Natural killer cell treated with Interleukin-12 subunit alpha and Interleukin-12 subunit beta and Interleukin-15 and Interleukin-18, amount 100 ng/mL, for 72 hours (primary cell): ENCODE data around the gene ZNF200. TPM values are rescaled to one million over a fixed set of nuclear protein-coding genes. Genes with fewer than 3 reads are reported as not detected.
"Not testable (repeated sequence)": the region's sequence is repeated elsewhere in the genome, so short reads cannot be mapped to it uniquely, and the experiment has no call there.

ENCODE experiments used
- ATAC-seq, 2 donors: fragments of 150-1000 bp; cut with Tn5 transposase in 1 of 2; sonication (Bioruptor Pico), chemical (Tn5 transposase) in 1 of 2; 2 replicates each; pipeline ENCODE4 v1.10.0; 2021
- DNase-seq: peaks from one replicate; pipeline ENCODE4 v3.0.0; 2022; ENCODE audit warnings: low spot score
- H3K27ac Mint-ChIP-seq, 2 donors: 1 replicate in 1 of 2; 2 replicates in 1 of 2; pipeline ENCODE4 v1.8.0; 2022; ENCODE audit warnings: mixed read lengths in 2 of 2, mild to moderate bottlenecking in 1 of 2, moderate library complexity in 1 of 2
- H3K27me3 Mint-ChIP-seq, 2 donors: 1 replicate in 1 of 2; 2 replicates in 1 of 2; pipeline ENCODE4 v1.8.0; 2022; ENCODE audit warnings: mixed read lengths in 2 of 2
- H3K36me3 Mint-ChIP-seq: one replicate; pipeline ENCODE4 v1.8.0; 2022; ENCODE audit warnings: mixed read lengths
- H3K4me1 Mint-ChIP-seq, 2 donors: 1 replicate in 1 of 2; 2 replicates in 1 of 2; pipeline ENCODE4 v1.8.0; 2022; ENCODE audit warnings: low read depth in 2 of 2, mixed read lengths in 2 of 2, mild to moderate bottlenecking in 1 of 2
- H3K4me3 Mint-ChIP-seq: one replicate; pipeline ENCODE4 v1.8.0; 2022; ENCODE audit warnings: mixed read lengths
- H3K9me3 Mint-ChIP-seq: 2 replicates; pipeline ENCODE4 v1.8.0; 2022; ENCODE audit warnings: mixed read lengths
- total RNA-seq, 2 donors: library from RNA; stranded (reverse); gene quantifications; one replicate each; pipeline ENCODE4 v1.2.3, GENCODE V29; 2022

The ZNF200 gene
- total RNA-seq, 2 donors from 2014 or later = 16.6 to 18.9 TPM

- Mint-ChIP-seq H3K27me3 (peaks cover 42 to 63% of the 10 kb centered on the region in 2 donors), H3K36me3 (peaks cover 5% of the 10 kb centered on the region), H3K4me3 (peak within 1 kb of the TSS; percentile 75), H3K4me1 (peaks cover 43 to 54% of the 10 kb centered on the region in 2 donors), H3K27ac (peak within 1 kb of the TSS; percentile 77 to 84), H3K9me3 (no peaks in the 10 kb centered on the region)
- ATAC-seq (peak; percentile 18 to 60), DNase-seq (no peak)
Measured at GRCh38 chr16:3187798-3188674, 46.9 kb downstream of the ZNF200 start, which contains the start of gene OR1F1. TSS of gene OR1F1 (plus strand) at chr16:3188204.

GRCh38 chr16:3186946-3187690 is 47.8 kb downstream of the ZNF200 start:
- no peaks in the 10 kb centered on the region for H3K9me3 Mint-ChIP-seq
- peaks cover 5% of the 10 kb centered on the region for H3K36me3 Mint-ChIP-seq
- H3K4me1 Mint-ChIP-seq = peaks cover 47 to 60% of the 10 kb centered on the region in 2 donors
- H3K4me3 Mint-ChIP-seq = peak overlapping the region; percentile 75
- H3K27ac Mint-ChIP-seq = peak overlapping the region; percentile 57 to 84
- peaks cover 44 to 69% of the 10 kb centered on the region in 2 donors for H3K27me3 Mint-ChIP-seq
- DNase-seq = no peak
- ATAC-seq = no peak

GRCh38 chr16:3183445-3184139 is 51.4 kb downstream of the ZNF200 start:
- Mint-ChIP-seq H3K4me3 (peak overlapping the region; percentile 77), H3K36me3 (peaks cover 5% of the 10 kb centered on the region), H3K4me1 (peaks cover 28 to 34% of the 10 kb centered on the region in 2 donors), H3K27ac (peak overlapping the region; percentile 79 to 88), H3K27me3 (peaks cover 45 to 68% of the 10 kb centered on the region in 2 donors), H3K9me3 (no peaks in the 10 kb centered on the region)
- ATAC-seq = no peak
- DNase-seq = no peak

GRCh38 chr16:3182608-3183444 is 52.1 kb downstream of the ZNF200 start:
- peak overlapping the region; percentile 85 for H3K4me3 Mint-ChIP-seq
- ATAC-seq (peak; percentile 78 to 84), DNase-seq (no peak)
- H3K36me3 Mint-ChIP-seq = peaks cover 3% of the 10 kb centered on the region
- H3K4me1 Mint-ChIP-seq = peaks cover 23 to 29% of the 10 kb centered on the region in 2 donors
- no peaks in the 10 kb centered on the region for H3K9me3 Mint-ChIP-seq
- H3K27ac Mint-ChIP-seq = peak overlapping the region; percentile 79 to 80
- H3K27me3 Mint-ChIP-seq = peaks cover 48 to 68% of the 10 kb centered on the region in 2 donors

- Mint-ChIP-seq H3K27ac (peak overlapping the region; percentile 79 to 80), H3K4me1 (peaks cover 19 to 23% of the 10 kb centered on the region in 2 donors), H3K27me3 (peaks cover 50 to 68% of the 10 kb centered on the region in 2 donors), H3K4me3 (peak overlapping the region; percentile 85)
- DNase-seq, ATAC-seq, H3K36me3 Mint-ChIP-seq, H3K9me3 Mint-ChIP-seq: not testable (repeated sequence)
Measured at GRCh38 chr16:3182293-3182607, 52.7 kb downstream of the ZNF200 start.

GRCh38 chr16:3180445-3180878 is 54.5 kb downstream of the ZNF200 start:
- H3K4me3 Mint-ChIP-seq = no peak overlapping the region
- peaks cover 19 to 25% of the 10 kb centered on the region in 2 donors for H3K4me1 Mint-ChIP-seq
- no peaks in the 10 kb centered on the region for H3K36me3 Mint-ChIP-seq
- H3K27ac Mint-ChIP-seq = no peak overlapping the region
- DNase-seq (no peak), ATAC-seq (no peak)
- peaks cover 49 to 64% of the 10 kb centered on the region in 2 donors for H3K27me3 Mint-ChIP-seq
- H3K9me3 Mint-ChIP-seq = no peaks in the 10 kb centered on the region

GRCh38 chr16:3179651-3180050 is 55.3 kb downstream of the ZNF200 start:
- Mint-ChIP-seq H3K4me1 (peaks cover 19 to 27% of the 10 kb centered on the region in 2 donors), H3K36me3 (no peaks in the 10 kb centered on the region), H3K9me3 (no peaks in the 10 kb centered on the region), H3K27ac (no peak overlapping the region), H3K27me3 (peaks cover 49 to 62% of the 10 kb centered on the region in 2 donors), H3K4me3 (no peak overlapping the region)
- ATAC-seq (no peak), DNase-seq (no peak)

- no peak for DNase-seq
- Mint-ChIP-seq H3K27me3 (peaks cover 48 to 49% of the 10 kb centered on the region in 2 donors), H3K27ac (peak overlapping the region in 1 of 2 donors; percentile 41), H3K4me1 (peaks cover 27 to 31% of the 10 kb centered on the region in 2 donors), H3K4me3 (peak overlapping the region; percentile 42), H3K9me3 (no peaks in the 10 kb centered on the region), H3K36me3 (no peaks in the 10 kb centered on the region)
- peak in 1 of 2 donors; percentile 36 for ATAC-seq
Measured at GRCh38 chr16:3175157-3176093, 59.5 kb downstream of the ZNF200 start.

GRCh38 chr16:3174618-3175148 is 60.3 kb downstream of the ZNF200 start:
- peak overlapping the region; percentile 69 to 88 for H3K27ac Mint-ChIP-seq
- peak overlapping the region; percentile 76 for H3K4me3 Mint-ChIP-seq

GRCh38 chr16:3173892-3174617 is 60.9 kb downstream of the ZNF200 start:
- DNase-seq = peak; percentile 62
- no peaks in the 10 kb centered on the region for H3K9me3 Mint-ChIP-seq

More at GRCh38 chr16:3174618-3175148, 60.3 kb downstream of the ZNF200 start:
- H3K4me1 Mint-ChIP-seq = peaks cover 25 to 31% of the 10 kb centered on the region in 2 donors
- ATAC-seq = no peak
- peaks cover 41 to 43% of the 10 kb centered on the region in 2 donors for H3K27me3 Mint-ChIP-seq
- DNase-seq = no peak
- no peaks in the 10 kb centered on the region for H3K9me3 Mint-ChIP-seq
- no peaks in the 10 kb centered on the region for H3K36me3 Mint-ChIP-seq

More at GRCh38 chr16:3173892-3174617, 60.9 kb downstream of the ZNF200 start:
- Mint-ChIP-seq H3K36me3 (no peaks in the 10 kb centered on the region), H3K4me1 (peaks cover 25 to 31% of the 10 kb centered on the region in 2 donors), H3K27me3 (peaks cover 35 to 36% of the 10 kb centered on the region in 2 donors), H3K4me3 (peak overlapping the region; percentile 76), H3K27ac (peak overlapping the region; percentile 69 to 88)
- no peak for ATAC-seq
